B cell (primary cell): Measurements from ENCODE around the gene NAT10. TPM values are rescaled to one million over a fixed set of nuclear protein-coding genes. Genes with fewer than 3 reads are reported as not detected.
A peak's percentile ranks its signal among the peaks of the same experiment; 100 is the strongest.

Experiments
- ATAC-seq: fragments of 200-7000 bp; cut with Tn5 transposase; one replicate; pipeline ENCODE4 v1.10.0; 2021; ENCODE audit warnings: low read depth, mild to moderate bottlenecking, moderate number of reproducible peaks, moderate library complexity
- CTCF ChIA-PET: fragments of 350-600 bp; sonication (Branson Sonifier 250); formaldehyde crosslinking; loops from one replicate; lab custom pipeline; 2021; ENCODE audit warnings: antibody characterized with exemption, inconsistent platforms; lab: Charles Lee
- POLR2A ChIA-PET: fragments of 350-600 bp; sonication (Branson Sonifier 250); formaldehyde crosslinking; loops from one replicate; lab custom pipeline; 2021; ENCODE audit warnings: antibody characterized with exemption; lab: Charles Lee
- DNase-seq: peaks from one replicate; pipeline ENCODE4 v3.0.0; 2013
- H2AFZ ChIP-seq: 2 replicates; pipeline ENCODE4 v1.6.1; 2012; ENCODE audit warnings: mild to moderate bottlenecking, low read depth, low read length; ENCODE audit not compliant: insufficient read depth, poor library complexity, severe bottlenecking
- H3K27ac ChIP-seq, 2 donors: 1 replicate in 1 of 2; 2 replicates in 1 of 2; pipeline ENCODE4 v1.5.1; 2012 to 2013; ENCODE audit warnings: low read length in 2 of 2, mild to moderate bottlenecking in 2 of 2, moderate library complexity in 1 of 2
- H3K27me3 ChIP-seq, 4 experiments: fragments of 200-600 bp in 1 of 4; sonication (generic) in 1 of 4; replicated peaks in 1 of 4; 1 replicate in 2 of 4; 2 replicates in 2 of 4; pipeline versions ENCODE4 v1.6.1 to v1.7.0; 2013 to 2016; ENCODE audit warnings: low read length in 3 of 4, mild to moderate bottlenecking in 2 of 4, mixed read lengths in 1 of 4, moderate library complexity in 1 of 4; ENCODE audit not compliant: insufficient read depth in 4 of 4, control insufficient read depth in 3 of 4; ENCODE audit errors: control extremely low read depth in 1 of 4
- H3K36me3 ChIP-seq, 2 experiments: replicated peaks in 1 of 2; 1 replicate in 1 of 2; 2 replicates in 1 of 2; pipeline versions ENCODE4 v1.6.1 to v1.7.1; 2013; ENCODE audit warnings: low read length in 1 of 2; ENCODE audit not compliant: insufficient read depth in 2 of 2, control insufficient read depth in 1 of 2; ENCODE audit errors: control extremely low read depth in 1 of 2, extremely low read depth in 1 of 2
- H3K4me1 ChIP-seq, 2 donors: fragments of 200-600 bp in 1 of 2; sonication (generic) in 1 of 2; 1 replicate in 1 of 2; 2 replicates in 1 of 2; pipeline versions ENCODE4 v1.5.1 to v1.6.1; 2013 to 2017; ENCODE audit warnings: low read length in 2 of 2; ENCODE audit not compliant: control insufficient read depth in 2 of 2, insufficient read depth in 2 of 2
- H3K4me2 ChIP-seq: replicated peaks from 2 replicates; pipeline ENCODE3; 2012; ENCODE audit warnings: mild to moderate bottlenecking, low read depth, low read length; ENCODE audit not compliant: poor library complexity, severe bottlenecking
- H3K4me3 ChIP-seq, 5 experiments: fragments of 200-600 bp in 1 of 5; sonication (generic) in 1 of 5; 1 replicate in 3 of 5; 2 replicates in 2 of 5; pipeline versions ENCODE4 v1.5.1 to v1.7.0; 2011 to 2016; ENCODE audit warnings: low read length in 4 of 5, mild to moderate bottlenecking in 4 of 5, low read depth in 2 of 5, control low read depth in 1 of 5, moderate library complexity in 1 of 5; ENCODE audit not compliant: insufficient read depth in 1 of 5; ENCODE audit errors: control extremely low read depth in 1 of 5, extremely low read depth in 1 of 5
- H3K79me2 ChIP-seq: fragments of 200-600 bp; sonication (generic); one replicate; pipeline ENCODE4 v1.6.0; 2016; ENCODE audit warnings: low read length; ENCODE audit not compliant: control insufficient read depth, insufficient read depth
- H3K9ac ChIP-seq: fragments of 200-600 bp; sonication (generic); 2 replicates; pipeline ENCODE4 v1.6.1; 2017; ENCODE audit warnings: mild to moderate bottlenecking, low read length, moderate library complexity
- H3K9me3 ChIP-seq, 3 donors: one replicate each; pipeline versions ENCODE4 v1.6.1 to v1.7.1; 2013; ENCODE audit warnings: low read length in 2 of 3; ENCODE audit not compliant: control insufficient read depth in 2 of 3, insufficient read depth in 1 of 3; ENCODE audit errors: control extremely low read depth in 1 of 3
- H4K20me1 ChIP-seq: 2 replicates; pipeline ENCODE4 v1.6.0; 2012; ENCODE audit warnings: mild to moderate bottlenecking, low read length; ENCODE audit not compliant: insufficient read depth, control insufficient read depth, poor library complexity, severe bottlenecking
- H3K27ac Mint-ChIP-seq: one replicate; pipeline ENCODE4 v1.8.0; 2021; ENCODE audit warnings: mixed read lengths
- H3K27me3 Mint-ChIP-seq: one replicate; pipeline ENCODE4 v1.8.0; 2021; ENCODE audit warnings: mixed read lengths
- H3K4me1 Mint-ChIP-seq: one replicate; pipeline ENCODE4 v1.8.0; 2021; ENCODE audit warnings: mixed read lengths
- H3K4me3 Mint-ChIP-seq: one replicate; pipeline ENCODE4 v1.8.0; 2021; ENCODE audit warnings: mixed read lengths
- H3K9me3 Mint-ChIP-seq: one replicate; pipeline ENCODE4 v1.8.0; 2022; ENCODE audit warnings: mixed read lengths; ENCODE audit not compliant: insufficient read depth
- EZH2 ChIP-seq: IDR thresholded peaks from 2 replicates; pipeline ENCODE4 v1.6.1; 2012; ENCODE audit warnings: borderline replicate concordance, low read depth, mild to moderate bottlenecking, moderate library complexity, low read length; ENCODE audit not compliant: insufficient read depth, poor library complexity, severe bottlenecking
- WGBS: methylation state at CpG from one replicate; pipeline ENCODE4 v1.1.5; 2013; ENCODE audit warnings: missing lambda C conversion rate; ENCODE audit not compliant: insufficient coverage; 5-methylcytosine and 5-hydroxymethylcytosine counted together
- intact Hi-C: fragments of 100-400 bp; cut with micrococcal nuclease; formaldehyde crosslinking; loops from one replicate; pipeline ENCODE4 v1.10.0; 2022
- polyA plus RNA-seq: library from polyadenylated mRNA; depleted of rRNA; stranded (reverse); fragments of >200 nt; gene quantifications from 2 replicates; pipeline ENCODE4 v1.2.3, GENCODE V29; 2012
- total RNA-seq, 2 donors: library from RNA; stranded (reverse); fragments of 120-200 nt in 1 of 2; gene quantifications; 1 replicate in 1 of 2; 2 replicates in 1 of 2; pipeline versions ENCODE4 v1.2.3 to v1.2.4, GENCODE V29; 2013 to 2022
- TF ChIP-seq, protein P1 (sequence below): fragments of 200-600 bp; IDR thresholded peaks from one replicate; pipeline ENCODE4 v1.8.0; 2022; ENCODE audit warnings: antibody characterized with exemption, mild to moderate bottlenecking

Gene NAT10
- total and polyA plus RNA-seq, 2 donors (not counting 1 experiment from before 2014, with no cell fraction given) = 24.9 to 73.5 TPM

DNA sequence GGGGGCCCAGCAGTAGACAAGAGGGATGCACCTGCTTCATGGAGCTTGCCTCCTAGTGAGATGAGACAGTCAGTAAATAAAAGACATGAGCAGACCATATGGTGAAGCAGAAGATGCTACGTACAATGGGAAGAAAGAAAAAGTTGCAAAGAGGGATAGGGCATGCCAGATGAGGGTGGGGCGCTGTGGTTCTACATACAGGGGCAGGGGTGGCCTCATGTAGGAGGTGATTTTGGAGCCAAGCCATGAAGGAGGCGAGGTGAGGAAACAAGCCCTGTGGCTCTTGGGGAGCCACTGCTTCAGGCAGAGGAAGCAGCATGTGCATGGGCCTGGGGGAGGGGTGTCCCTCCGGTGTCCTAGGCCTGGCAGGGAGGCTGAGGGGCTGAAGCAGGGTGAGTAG is 15.2 kb downstream of the NAT10 start:
- Mint-ChIP-seq H3K4me1 (no peaks in the 10 kb centered on the region), H3K27me3 (no peaks in the 10 kb centered on the region), H3K27ac (peak overlapping the region; percentile 16), H3K9me3 (no peaks in the 10 kb centered on the region), H3K4me3 (no peak overlapping the region)
- TF ChIP-seq, protein P1, sequence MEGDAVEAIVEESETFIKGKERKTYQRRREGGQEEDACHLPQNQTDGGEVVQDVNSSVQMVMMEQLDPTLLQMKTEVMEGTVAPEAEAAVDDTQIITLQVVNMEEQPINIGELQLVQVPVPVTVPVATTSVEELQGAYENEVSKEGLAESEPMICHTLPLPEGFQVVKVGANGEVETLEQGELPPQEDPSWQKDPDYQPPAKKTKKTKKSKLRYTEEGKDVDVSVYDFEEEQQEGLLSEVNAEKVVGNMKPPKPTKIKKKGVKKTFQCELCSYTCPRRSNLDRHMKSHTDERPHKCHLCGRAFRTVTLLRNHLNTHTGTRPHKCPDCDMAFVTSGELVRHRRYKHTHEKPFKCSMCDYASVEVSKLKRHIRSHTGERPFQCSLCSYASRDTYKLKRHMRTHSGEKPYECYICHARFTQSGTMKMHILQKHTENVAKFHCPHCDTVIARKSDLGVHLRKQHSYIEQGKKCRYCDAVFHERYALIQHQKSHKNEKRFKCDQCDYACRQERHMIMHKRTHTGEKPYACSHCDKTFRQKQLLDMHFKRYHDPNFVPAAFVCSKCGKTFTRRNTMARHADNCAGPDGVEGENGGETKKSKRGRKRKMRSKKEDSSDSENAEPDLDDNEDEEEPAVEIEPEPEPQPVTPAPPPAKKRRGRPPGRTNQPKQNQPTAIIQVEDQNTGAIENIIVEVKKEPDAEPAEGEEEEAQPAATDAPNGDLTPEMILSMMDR = no peak
- TF ChIP-seq EZH2 = no peak
- Histone ChIP-seq H4K20me1 (peaks cover 3% of the 10 kb centered on the region), H3K4me1 (no peaks in the 10 kb centered on the region), H2AFZ (no peak overlapping the region), H3K79me2 (no peaks in the 10 kb centered on the region), H3K36me3 (peaks cover 11 to 87% of the 10 kb centered on the region in 2 experiments), H3K27ac (no peak overlapping the region), H3K4me3 (no peak overlapping the region), H3K27me3 (no peaks in the 10 kb centered on the region), H3K9me3 (no peaks in the 10 kb centered on the region), H3K4me2 (no peak overlapping the region), H3K9ac (no peak overlapping the region)
- intact Hi-C loops = no loop called here
- DNase-seq (no peak), ATAC-seq (no peak)
- CTCF ChIA-PET = interaction anchor here (0.6 kb wide), 1 partner anchor 62 kb away, joined by 3 read pairs; no protein-coding TSS in a partner anchor
- WGBS = 100% methylated on average over 4 of the region's 4 CpGs
- POLR2A ChIA-PET = no interaction called here

DNA sequence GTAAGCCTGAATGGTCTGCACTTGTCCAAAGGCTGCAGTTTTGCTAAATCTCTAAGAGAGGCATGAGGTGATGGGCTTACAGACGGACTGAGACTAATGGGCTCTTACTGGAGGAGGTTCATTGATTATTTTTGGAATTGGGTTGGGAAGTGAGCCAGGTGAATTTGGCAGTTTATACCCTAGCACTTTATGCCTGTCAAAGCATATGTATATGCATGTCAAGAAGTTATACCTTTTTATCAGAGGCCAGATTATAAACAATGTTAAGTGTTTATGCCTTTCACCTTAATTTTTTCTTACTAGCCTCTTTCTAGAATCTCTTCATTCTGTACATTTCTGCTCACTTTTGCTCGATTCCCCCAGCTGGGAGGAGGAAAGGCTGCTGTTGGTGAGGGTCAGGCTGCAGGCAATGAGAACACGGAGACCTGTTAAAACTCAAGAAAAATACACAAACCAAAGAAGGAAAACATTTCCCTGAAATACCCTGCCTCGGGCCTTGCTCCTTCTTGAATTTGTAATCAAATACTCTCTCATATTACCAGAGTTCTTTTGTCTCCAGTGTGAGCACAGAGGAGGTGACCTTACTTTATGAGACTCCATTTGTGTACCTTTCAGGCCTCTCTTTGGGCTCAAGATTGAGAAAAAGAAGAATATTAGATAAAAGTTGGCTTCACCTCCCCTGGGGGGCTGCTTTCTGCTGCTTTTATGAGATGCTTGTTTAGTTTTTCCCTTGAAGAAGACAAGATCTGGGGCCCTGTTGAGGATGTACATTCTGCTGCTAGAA is 19.6 kb downstream of the NAT10 start:
- Histone ChIP-seq H3K79me2 (no peaks in the 10 kb centered on the region), H3K27me3 (no peaks in the 10 kb centered on the region), H3K36me3 (peaks cover 21 to 80% of the 10 kb centered on the region in 2 experiments), H4K20me1 (peaks cover 3% of the 10 kb centered on the region), H3K27ac (no peak overlapping the region), H3K4me3 (no peak overlapping the region), H2AFZ (no peak overlapping the region), H3K4me2 (no peak overlapping the region), H3K9me3 (no peaks in the 10 kb centered on the region), H3K9ac (no peak overlapping the region), H3K4me1 (no peaks in the 10 kb centered on the region)
- ATAC-seq (no peak), DNase-seq (no peak)
- no CpG with 5 or more reads among the region's 4 CpGs for WGBS
- no peaks in the 10 kb centered on the region for H3K27me3 Mint-ChIP-seq
- H3K27ac Mint-ChIP-seq = no peak overlapping the region
- intact Hi-C loops = no loop called here
- ChIA-PET CTCF (no interaction called here), POLR2A (no interaction called here)
- H3K9me3 Mint-ChIP-seq = no peaks in the 10 kb centered on the region
- no peaks in the 10 kb centered on the region for H3K4me1 Mint-ChIP-seq
- TF ChIP-seq, protein P1 = no peak
- TF ChIP-seq EZH2 = no peak
- no peak overlapping the region for H3K4me3 Mint-ChIP-seq
